ENCODE results near the gene MPG.

Gene MPG

DNA sequence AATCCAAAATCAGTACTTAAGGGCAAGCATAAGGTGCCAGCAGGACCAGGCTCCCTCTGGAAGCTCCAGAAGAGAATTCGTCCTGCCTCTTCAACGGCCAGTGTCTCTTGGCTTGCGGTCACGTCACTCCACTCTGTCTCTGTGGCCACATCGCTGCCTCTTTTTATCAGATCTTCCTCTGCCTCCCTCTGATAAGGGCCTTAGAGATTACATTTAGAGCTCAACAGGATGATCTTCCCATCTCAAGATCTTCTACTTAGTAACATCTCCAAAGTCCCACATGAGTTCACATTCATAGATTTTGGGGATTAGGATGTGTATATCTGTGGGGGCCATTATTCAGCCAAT is 16.9 kb downstream of the MPG start:
- H3K9me3 ChIP-seq (ENCODE audit: control insufficient read depth, insufficient read depth, low read length) = no peaks in the 10 kb centered on the region
- no peak overlapping the region for H3K9ac ChIP-seq (ENCODE audit: low read depth, low read length)
- no peaks in the 10 kb centered on the region for H3K36me3 ChIP-seq (ENCODE audit: insufficient read depth, low read length)
- no peaks in the 10 kb centered on the region; the same call in 1 of the 2 replicates for H3K4me1 ChIP-seq (ENCODE audit: insufficient read depth, low read length)

DNA sequence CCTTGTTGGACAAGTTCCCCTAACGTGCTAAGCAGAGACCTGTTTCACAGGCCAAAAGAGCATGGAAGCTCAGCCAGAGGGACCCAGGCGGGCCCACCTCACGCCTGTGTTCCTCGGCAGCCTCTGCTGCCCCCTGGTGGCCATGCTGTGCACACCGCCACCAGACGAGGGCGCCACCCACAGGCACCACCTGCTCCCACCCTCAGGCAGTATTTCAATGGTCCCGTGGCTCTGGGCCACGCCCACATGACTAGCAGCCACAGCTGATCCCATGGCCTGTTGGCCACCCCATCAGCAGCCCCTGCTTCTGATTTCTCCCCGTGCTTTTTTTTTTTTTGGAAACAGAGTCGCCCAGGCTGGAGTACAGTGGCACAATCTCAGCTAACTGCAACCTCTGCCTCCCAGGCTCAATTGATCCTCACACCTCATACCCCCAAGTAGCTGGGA is 18.9 kb downstream of the MPG start:
- no peaks in the 10 kb centered on the region for H3K9me3 ChIP-seq (ENCODE audit: control insufficient read depth, insufficient read depth, low read length)
- no peaks in the 10 kb centered on the region; the same call in 1 of the 2 replicates for H3K4me1 ChIP-seq (ENCODE audit: insufficient read depth, low read length)
- H3K9ac ChIP-seq (ENCODE audit: low read depth, low read length) = no peak overlapping the region
- no peaks in the 10 kb centered on the region for H3K36me3 ChIP-seq (ENCODE audit: insufficient read depth, low read length)

DNA sequence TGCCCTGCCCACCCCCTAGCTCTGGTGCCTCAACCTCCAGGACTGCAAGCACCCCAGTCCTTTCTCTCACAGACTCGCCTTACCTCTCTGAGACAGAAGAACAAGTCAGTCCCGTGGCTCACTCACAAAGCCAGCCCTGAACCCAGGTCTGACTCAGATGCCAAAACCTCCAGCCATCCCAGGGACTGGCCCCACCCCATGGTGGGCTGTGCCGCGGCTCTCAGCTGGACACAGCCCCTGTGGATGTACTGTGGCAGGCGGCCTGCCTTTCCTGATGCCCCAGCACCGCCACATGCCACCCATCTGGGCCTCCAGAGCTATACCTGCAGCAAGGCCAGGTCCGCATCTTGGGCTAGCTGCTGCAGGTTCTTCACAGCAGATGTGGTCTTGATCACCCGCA is 19.8 kb downstream of the MPG start:
- H3K9ac ChIP-seq (ENCODE audit: low read depth, low read length) = no peak overlapping the region
- no peaks in the 10 kb centered on the region for H3K9me3 ChIP-seq (ENCODE audit: control insufficient read depth, insufficient read depth, low read length)
- H3K4me1 ChIP-seq (ENCODE audit: insufficient read depth, low read length) = no peaks in the 10 kb centered on the region; the same call in 1 of the 2 replicates
- no peaks in the 10 kb centered on the region for H3K36me3 ChIP-seq (ENCODE audit: insufficient read depth, low read length)

DNA sequence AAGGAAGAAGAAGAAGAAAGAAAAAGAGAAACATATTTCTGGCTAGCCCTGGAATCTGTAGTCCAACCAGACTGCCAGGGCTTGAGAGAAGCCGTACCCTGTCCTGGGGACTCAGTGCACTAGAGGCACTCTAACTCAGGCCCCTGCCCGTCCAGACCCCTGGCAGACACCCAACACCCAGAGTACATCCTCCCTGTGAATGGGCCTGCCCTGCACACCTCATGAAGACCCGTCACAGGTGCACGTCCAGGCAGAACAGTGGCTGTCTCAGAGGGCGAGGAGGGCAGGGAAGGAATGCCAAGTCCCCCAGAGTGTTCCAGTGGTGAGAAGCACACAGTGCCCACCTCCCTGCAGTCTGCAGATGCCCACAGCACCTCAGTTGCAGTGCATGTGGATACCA is 23.0 kb downstream of the MPG start:
- Histone ChIP-seq H3K9ac (ENCODE audit: low read depth, low read length) (no peak overlapping the region), H3K9me3 (ENCODE audit: control insufficient read depth, insufficient read depth, low read length) (no peaks in the 10 kb centered on the region), H3K36me3 (ENCODE audit: insufficient read depth, low read length) (no peaks in the 10 kb centered on the region), H3K4me1 (ENCODE audit: insufficient read depth, low read length) (no peaks in the 10 kb centered on the region; the same call in 1 of the 2 replicates)

DNA sequence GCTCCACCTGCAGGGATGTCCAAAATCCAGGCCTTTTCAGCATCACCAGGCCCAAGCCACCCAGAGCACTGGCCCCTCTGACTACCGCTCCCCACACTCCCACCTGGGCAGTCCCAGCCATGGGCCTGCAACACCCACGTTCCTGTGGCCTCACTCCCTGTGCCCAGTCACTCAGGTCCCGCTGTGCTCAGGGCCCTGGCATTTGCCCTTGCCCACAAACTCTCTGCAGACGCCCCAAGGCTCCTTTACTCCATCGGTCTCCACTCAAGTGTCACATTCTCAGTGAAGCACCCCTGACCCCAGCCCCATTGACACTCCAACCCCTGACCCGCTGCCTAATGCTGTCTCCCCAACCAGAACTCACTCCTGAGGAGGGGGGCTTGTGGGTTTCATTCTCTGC is 23.6 kb downstream of the MPG start:
- no peaks in the 10 kb centered on the region for H3K36me3 ChIP-seq (ENCODE audit: insufficient read depth, low read length)
- no peak overlapping the region for H3K9ac ChIP-seq (ENCODE audit: low read depth, low read length)
- no peaks in the 10 kb centered on the region; the same call in 1 of the 2 replicates for H3K4me1 ChIP-seq (ENCODE audit: insufficient read depth, low read length)
- H3K9me3 ChIP-seq (ENCODE audit: control insufficient read depth, insufficient read depth, low read length) = no peaks in the 10 kb centered on the region

DNA sequence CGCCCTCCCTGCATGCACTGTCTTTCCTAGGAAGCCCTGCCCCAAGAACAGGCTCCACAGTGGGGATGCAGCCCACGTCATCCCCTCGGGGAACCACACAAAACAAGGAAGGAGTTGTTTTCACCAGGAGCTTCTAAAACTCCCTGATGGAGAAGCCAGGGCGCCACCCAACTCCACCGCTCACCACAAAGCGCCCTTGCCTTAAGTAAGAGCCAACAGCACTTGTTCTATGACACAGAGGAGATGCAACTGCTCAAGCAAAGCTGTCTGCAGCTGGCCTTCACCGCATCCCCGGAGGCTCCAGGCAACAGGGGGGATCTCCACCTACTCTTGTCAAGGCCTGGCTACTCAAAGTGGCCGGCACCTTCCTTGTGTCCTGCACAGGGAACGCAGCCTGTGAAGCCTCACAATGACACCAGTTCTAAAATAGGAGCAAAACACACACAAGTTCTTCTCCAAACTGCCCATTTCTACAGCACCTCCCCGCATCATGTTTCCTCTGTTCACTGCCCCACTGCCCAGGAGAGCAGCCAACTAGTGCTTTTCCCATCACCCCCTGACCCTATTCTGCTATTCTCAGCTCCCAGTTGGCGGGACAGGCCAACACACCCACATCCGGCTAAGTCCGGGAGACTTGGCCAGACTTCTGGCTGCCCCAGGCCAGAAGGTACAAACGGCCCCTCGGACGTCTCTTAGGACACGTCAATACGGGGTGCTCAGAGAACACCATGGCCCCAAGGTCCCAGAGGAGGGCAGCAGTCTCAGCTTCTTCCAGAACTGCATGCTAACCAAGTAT is 24.2 kb downstream of the MPG start:
- Histone ChIP-seq H3K36me3 (ENCODE audit: insufficient read depth, low read length) (no peaks in the 10 kb centered on the region), H3K4me1 (ENCODE audit: insufficient read depth, low read length) (no peaks in the 10 kb centered on the region; the same call in 1 of the 2 replicates), H3K9ac (ENCODE audit: low read depth, low read length) (no peak overlapping the region), H3K9me3 (ENCODE audit: control insufficient read depth, insufficient read depth, low read length) (no peaks in the 10 kb centered on the region)

DNA sequence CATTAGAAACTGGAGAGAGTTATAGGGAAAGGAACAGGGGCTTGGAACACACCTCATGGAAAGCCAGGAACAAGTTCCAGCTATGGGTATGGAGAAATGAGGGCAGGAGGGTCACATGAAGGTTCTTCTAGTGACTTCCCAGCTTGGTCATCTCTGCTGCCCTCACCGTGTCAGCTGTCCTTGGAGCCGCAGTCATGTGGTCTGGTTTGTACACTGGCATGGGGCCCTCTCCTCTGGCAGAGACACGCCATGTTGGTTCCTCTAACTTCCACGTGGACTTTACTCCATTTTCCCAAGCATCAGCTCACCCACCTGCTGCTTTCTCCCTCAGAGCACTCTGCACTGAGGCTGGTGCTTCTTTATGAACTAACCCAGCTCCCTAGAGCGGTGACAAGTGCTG is 26.3 kb downstream of the MPG start:
- Histone ChIP-seq H3K9me3 (ENCODE audit: control insufficient read depth, insufficient read depth, low read length) (no peaks in the 10 kb centered on the region), H3K9ac (ENCODE audit: low read depth, low read length) (no peak overlapping the region), H3K36me3 (ENCODE audit: insufficient read depth, low read length) (no peaks in the 10 kb centered on the region), H3K4me1 (ENCODE audit: insufficient read depth, low read length) (no peaks in the 10 kb centered on the region; the same call in 1 of the 2 replicates)

DNA sequence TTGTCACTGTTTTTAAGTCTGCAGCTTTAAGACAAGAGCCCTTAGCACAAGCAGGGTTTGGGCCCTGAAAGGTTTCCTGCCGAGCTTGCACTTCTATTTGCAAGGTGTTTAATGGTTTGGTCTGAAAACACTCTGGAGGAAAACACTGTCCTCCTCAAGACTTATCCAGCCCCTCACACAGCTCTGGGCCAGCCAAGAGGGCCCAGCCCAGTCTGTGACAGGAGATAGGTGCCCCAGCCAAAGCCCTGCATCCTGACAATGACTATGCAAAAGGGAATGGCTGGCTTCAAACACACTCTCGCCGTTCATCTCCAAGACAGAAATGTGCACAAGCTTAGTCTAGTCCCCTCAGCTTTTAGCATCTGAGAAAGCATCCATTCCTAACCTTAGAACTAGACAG is 26.9 kb downstream of the MPG start:
- H3K9me3 ChIP-seq (ENCODE audit: control insufficient read depth, insufficient read depth, low read length) = no peaks in the 10 kb centered on the region
- no peaks in the 10 kb centered on the region for H3K36me3 ChIP-seq (ENCODE audit: insufficient read depth, low read length)
- H3K9ac ChIP-seq (ENCODE audit: low read depth, low read length) = no peak overlapping the region
- H3K4me1 ChIP-seq (ENCODE audit: insufficient read depth, low read length) = no peaks in the 10 kb centered on the region; the same call in 1 of the 2 replicates

DNA sequence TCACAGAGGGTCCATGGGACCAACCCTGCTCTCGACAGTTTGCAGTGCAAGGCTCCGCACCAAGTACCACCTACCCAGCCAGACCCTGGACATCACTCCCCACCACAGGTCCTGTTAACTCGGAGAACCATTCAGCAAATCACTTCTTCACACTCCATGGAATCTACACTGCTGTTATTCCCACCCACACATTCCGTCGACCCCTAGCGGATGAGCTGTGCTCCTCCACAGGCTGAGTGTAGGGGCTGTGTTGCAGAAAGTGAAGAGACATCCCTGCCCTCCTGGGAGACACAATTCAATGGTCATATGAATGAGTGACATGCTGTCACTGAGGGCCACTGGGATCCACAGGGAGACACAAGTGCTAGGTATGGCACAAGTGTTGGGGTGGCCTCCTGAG is 27.5 kb downstream of the MPG start:
- no peaks in the 10 kb centered on the region for H3K9me3 ChIP-seq (ENCODE audit: control insufficient read depth, insufficient read depth, low read length)
- 0 out of 2 replicates have a peak, but pooled peaks cover 2% of the 10 kb centered on the region for H3K36me3 ChIP-seq (ENCODE audit: insufficient read depth, low read length)
- H3K9ac ChIP-seq (ENCODE audit: low read depth, low read length) = no peak overlapping the region
- no peaks in the 10 kb centered on the region; the same call in 1 of the 2 replicates for H3K4me1 ChIP-seq (ENCODE audit: insufficient read depth, low read length)

DNA sequence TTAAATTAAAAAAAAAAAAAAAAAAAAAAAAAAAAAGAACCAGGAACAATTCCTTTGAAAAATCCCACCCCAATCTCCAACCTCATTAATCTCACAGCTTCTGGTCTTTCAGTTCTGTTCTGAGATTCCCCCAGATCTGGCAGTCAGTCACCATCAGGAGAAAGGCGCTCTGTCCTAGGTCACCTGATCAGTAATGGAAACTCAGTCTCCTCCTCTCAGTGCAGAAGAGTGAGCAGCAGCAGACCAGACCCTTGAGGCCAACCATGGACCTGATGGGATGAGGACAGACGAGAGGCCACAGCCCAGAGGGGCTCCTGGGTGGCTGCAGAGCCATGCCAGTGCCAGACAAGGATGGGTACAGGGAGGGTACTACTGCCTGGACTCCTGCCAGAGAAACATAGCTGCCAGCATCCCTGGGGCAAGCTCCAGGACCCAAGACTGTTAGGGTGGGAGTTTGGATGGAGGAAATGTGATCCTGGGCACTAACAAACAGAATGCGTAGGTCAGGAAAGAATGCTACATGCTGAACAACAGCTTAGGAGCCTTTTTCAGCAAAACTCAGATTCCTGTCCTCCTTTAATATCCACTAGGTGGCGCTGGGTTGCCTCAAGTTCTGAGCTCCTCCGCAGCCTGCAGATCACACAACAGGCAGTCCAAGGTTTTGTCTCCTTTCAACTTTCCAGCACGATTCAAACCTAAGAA is 28.7 kb downstream of the MPG start:
- H3K36me3 ChIP-seq (ENCODE audit: insufficient read depth, low read length) = 0 out of 2 replicates have a peak, but pooled peaks cover 2% of the 10 kb centered on the region
- H3K4me1 ChIP-seq (ENCODE audit: insufficient read depth, low read length) = no peaks in the 10 kb centered on the region; the same call in 1 of the 2 replicates
- no peak overlapping the region for H3K9ac ChIP-seq (ENCODE audit: low read depth, low read length)

DNA sequence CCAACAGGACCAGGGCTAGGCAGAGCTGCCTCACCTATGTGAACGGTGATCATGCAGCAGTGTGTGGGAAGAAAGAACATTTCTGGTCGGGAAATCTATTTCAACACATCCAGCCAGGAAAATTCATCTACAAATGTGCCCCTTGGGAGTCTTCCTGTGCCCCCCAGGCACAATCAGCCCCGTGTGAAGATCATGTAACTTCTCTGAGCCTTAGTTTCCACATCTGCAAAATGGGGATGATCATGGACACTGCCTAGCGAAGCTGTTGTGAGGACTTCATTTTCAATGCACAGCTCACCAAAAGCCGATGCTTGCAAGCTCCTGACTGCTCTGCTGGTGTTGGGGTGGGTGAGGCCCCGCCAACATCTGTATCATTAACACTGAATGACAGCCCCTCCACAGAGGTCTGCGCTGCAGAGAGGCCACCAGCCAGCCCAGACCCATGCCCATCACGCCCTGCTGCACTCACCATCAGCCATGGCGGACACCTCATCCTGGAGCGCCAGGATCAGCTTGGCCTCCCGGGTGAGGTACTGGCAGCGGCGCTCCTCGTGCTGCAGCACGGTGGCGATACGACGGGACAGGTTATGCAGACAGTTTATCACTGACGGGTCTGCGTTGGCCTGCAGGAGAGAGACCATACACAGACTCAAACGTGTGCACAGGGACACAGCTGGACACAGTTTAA is 34.3 kb downstream of the MPG start:
- no peak overlapping the region for H3K9ac ChIP-seq (ENCODE audit: low read depth, low read length)
- 0 out of 2 replicates have a peak, but pooled peaks cover 2% of the 10 kb centered on the region for H3K36me3 ChIP-seq (ENCODE audit: insufficient read depth, low read length)
- H3K4me1 ChIP-seq (ENCODE audit: insufficient read depth, low read length) = peaks cover 14% of the 10 kb centered on the region
- no peaks in the 10 kb centered on the region for H3K9me3 ChIP-seq (ENCODE audit: control insufficient read depth, insufficient read depth, low read length)

More for the DNA sequence above, 28.7 kb downstream of the MPG start:
- H3K9me3 ChIP-seq (ENCODE audit: control insufficient read depth, insufficient read depth, low read length) = no peaks in the 10 kb centered on the region

DNA sequence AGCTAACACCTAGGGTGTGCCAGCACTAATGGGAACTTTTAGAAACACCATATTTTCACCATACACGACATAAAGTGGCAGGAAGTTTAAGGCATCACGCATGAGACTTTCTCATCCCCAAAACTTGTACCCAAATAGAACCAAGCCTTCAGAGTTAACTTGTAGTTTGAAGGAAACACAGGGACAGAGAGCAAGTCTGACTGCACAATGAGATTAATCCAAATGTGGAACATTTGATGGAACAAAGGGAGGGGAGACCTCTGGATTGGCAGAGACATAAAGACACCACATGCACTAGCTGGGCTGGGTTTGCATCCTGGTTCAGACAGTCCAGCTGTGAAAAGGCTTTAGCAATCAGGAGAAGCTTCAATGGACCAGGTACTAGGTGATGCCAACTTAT is 36.3 kb downstream of the MPG start:
- Histone ChIP-seq H3K4me1 (ENCODE audit: insufficient read depth, low read length) (peaks cover 14% of the 10 kb centered on the region), H3K9ac (ENCODE audit: low read depth, low read length) (no peak overlapping the region), H3K36me3 (ENCODE audit: insufficient read depth, low read length) (0 out of 2 replicates have a peak, but pooled peaks cover 2% of the 10 kb centered on the region), H3K9me3 (ENCODE audit: control insufficient read depth, insufficient read depth, low read length) (no peaks in the 10 kb centered on the region)

DNA sequence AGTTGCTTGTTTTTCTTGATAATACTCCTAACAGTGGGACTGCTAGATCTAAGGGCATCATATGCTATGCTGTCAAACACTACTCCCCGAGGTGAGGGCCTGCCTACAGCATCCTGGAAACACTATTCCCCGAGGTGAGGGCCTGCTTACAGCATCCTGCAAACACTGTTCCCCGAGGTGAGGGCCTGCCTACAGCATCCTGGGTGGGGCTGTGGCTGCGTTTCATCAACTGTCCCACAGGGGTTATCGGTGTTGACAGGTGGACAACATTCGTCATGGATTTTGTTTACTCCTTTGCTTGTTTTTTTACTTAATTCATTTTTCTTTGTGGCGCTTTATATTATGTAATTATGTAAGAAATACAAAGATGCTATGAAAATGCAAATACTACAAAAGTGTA is 38.0 kb downstream of the MPG start:
- no peaks in the 10 kb centered on the region for H3K36me3 ChIP-seq (ENCODE audit: insufficient read depth, low read length)
- H3K9me3 ChIP-seq (ENCODE audit: control insufficient read depth, insufficient read depth, low read length) = no peaks in the 10 kb centered on the region
- H3K9ac ChIP-seq (ENCODE audit: low read depth, low read length) = no peak overlapping the region
- H3K4me1 ChIP-seq (ENCODE audit: insufficient read depth, low read length) = peaks cover 14% of the 10 kb centered on the region

All from ES-I3 (cell line).